Fibroblast of the aortic adventitia (primary cell): ENCODE results near the gene C6orf136. TPM values are rescaled to one million over a fixed set of nuclear protein-coding genes. Genes with fewer than 3 reads are reported as not detected.
A peak's percentile ranks its signal among the peaks of the same experiment; 100 is the strongest.

Experiments used
- DNase-seq: peaks from one replicate; pipeline ENCODE4 v3.0.0-alpha.2; 2010; ENCODE audit warnings: low read depth
- H3K4me3 ChIP-seq: 2 replicates; pipeline ENCODE4 v1.5.1; 2011; ENCODE audit warnings: low read depth, mild to moderate bottlenecking, control low read depth, low read length, moderate library complexity
- total RNA-seq: library from RNA; depleted of rRNA; stranded (reverse); fragments of >200 nt; gene quantifications from 2 replicates; pipeline ENCODE4 v1.2.3, GENCODE V29; 2012; ENCODE audit warnings: low replicate concordance
- TF ChIP-seq, protein P1 (sequence below): IDR thresholded peaks from 2 replicates; pipeline ENCODE4 v1.5.1; 2011; ENCODE audit warnings: mild to moderate bottlenecking, low read length, control low read depth, inconsistent platforms; ENCODE audit not compliant: insufficient read depth

The C6orf136 gene
- total RNA-seq, 1 donor = 5.2 TPM

- TF ChIP-seq, protein P1, sequence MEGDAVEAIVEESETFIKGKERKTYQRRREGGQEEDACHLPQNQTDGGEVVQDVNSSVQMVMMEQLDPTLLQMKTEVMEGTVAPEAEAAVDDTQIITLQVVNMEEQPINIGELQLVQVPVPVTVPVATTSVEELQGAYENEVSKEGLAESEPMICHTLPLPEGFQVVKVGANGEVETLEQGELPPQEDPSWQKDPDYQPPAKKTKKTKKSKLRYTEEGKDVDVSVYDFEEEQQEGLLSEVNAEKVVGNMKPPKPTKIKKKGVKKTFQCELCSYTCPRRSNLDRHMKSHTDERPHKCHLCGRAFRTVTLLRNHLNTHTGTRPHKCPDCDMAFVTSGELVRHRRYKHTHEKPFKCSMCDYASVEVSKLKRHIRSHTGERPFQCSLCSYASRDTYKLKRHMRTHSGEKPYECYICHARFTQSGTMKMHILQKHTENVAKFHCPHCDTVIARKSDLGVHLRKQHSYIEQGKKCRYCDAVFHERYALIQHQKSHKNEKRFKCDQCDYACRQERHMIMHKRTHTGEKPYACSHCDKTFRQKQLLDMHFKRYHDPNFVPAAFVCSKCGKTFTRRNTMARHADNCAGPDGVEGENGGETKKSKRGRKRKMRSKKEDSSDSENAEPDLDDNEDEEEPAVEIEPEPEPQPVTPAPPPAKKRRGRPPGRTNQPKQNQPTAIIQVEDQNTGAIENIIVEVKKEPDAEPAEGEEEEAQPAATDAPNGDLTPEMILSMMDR = no peak
- DNase-seq = no peak
- peak overlapping the region; percentile 53 for H3K4me3 ChIP-seq
Observed at GRCh38 chr6:30679765-30680535, 33.0 kb downstream of the C6orf136 start.

DNA sequence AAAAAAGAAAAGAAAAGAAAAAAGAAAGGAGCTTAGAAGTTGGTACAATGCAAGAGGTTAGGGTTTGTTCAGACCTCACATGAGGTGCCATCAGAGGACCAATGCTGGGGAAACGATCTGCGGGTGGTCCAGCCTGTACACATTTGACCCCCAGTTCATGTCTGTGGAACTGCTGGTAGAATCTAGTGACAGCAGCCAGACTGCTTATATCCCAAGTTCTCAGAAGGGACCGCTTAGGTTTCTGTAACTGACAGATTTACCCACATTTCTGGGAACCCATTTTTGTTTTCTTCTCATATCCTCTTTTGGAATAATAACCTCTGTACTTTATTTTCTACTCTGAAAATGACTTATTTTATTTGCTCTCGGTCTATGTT lies 34.8 kb downstream of the C6orf136 start:
- H3K4me3 ChIP-seq = peak overlapping the region; percentile 93
- TF ChIP-seq, protein P1 = no peak
- DNase-seq = no peak

- H3K4me3 ChIP-seq = peak overlapping the region; percentile 93
- peak; percentile 82 for DNase-seq
- TF ChIP-seq, protein P1 = no peak
Observed at GRCh38 chr6:30682143-30683117, 35.5 kb downstream of the C6orf136 start.

DNA sequence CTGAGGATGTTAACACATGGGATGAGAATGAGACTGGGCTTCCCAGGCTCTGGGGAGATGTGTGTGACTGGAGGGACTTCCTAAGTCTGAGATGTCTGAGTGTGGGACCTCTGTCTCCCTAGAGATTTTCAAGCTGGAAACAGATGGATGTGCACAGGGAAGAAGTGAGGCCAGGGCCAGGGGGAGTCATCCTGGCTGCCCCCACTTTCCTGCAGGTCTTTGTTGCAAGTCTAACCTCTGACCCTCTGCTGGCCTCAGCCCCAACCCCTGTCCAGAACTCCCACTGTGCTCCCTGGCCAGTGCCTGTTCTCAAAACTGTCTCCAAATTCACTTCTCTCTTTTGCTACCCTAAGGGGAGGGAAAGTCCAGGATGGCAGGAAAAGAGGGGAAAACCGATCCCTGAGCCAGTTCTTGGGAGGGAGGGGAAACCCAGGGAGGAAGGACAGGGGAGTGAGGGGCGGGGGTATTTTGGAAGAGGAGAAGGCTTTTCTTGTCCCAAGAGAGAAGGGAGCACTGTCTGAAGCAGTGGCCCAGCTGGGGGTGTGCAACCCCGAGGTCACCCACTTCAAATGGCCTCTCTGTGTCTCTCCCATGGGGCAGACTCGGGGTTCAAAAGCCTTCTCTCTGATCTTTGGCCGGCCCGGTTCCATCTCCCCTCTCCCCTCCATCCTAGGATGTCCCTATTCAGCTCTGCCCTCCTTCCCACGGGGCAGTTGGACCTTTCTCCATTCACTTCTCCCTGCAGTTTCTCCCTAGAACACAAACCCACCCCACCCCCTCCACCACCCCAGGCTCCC lies 36.4 kb downstream of the C6orf136 start:
- TF ChIP-seq, protein P1 = no peak
- H3K4me3 ChIP-seq = peak overlapping the region; percentile 93
- DNase-seq = no peak

DNA sequence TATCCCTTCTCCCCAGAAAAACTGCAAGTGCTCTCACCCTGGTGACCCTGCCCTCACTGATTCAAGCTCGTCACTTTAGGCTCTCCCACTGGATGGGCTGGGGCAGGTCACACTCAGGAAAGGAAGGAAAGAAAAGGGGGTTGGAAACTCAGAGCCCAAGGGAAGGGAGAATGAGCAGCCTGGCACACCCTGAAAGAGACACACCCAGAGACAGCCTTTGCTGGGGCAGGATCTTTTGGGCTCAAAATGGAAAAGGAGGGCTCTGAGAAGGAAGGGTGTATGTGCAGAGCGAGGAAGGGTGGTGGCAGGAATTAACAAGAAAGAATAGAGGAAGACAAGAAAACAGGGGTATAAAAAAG lies 37.0 kb downstream of the C6orf136 start:
- DNase-seq = no peak
- peak overlapping the region; percentile 93 for H3K4me3 ChIP-seq
- TF ChIP-seq, protein P1 = no peak

DNA sequence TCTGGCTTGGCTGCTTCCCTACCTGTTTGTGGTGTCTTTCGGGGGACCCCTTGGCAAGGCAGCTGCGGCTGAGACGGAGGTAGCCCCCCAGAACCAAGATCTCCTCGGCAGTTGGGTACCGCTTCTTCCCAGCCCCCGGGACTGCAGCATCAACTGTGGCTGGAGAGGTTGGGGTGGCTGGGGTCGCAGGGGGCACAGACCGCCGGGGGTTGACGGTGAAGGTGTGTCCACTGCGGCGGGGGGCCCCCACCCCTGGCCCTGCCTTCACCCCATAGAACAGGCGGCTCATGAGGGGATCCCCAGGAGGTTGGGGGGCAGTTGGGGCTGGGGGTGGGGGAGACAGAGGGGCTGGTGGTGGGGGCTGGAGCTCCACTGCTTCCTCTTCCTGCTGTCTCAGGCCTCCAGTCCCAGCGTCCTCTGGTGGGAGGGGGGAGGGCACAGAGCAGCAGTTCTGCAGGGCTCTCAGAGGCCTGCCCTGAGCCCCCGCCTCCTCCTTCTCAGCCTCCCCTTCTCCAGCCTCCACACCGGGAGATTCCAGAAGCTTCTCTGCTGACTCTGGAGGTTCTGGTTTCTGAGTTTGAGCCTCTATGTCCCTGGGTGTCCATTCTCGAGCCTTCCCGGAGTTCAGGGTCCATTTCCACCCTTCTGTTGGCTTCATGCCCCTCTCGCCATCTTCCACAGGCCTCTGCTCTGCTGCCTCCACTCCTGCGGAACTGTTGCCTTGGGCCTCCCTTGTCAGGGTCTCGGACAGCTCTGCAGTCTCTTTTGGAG lies 37.6 kb downstream of the C6orf136 start:
- H3K4me3 ChIP-seq = peak overlapping the region; percentile 93
- DNase-seq = no peak
- TF ChIP-seq, protein P1 = no peak
